Measurements from ENCODE around the gene SQOR.

- TF ChIP-seq POLR2AphosphoS5 (IDR thresholded peaks at IDR 0.05; ENCODE audit: low read depth, low read length) (no peak), REST (IDR thresholded peaks at IDR 0.05; ENCODE audit: insufficient read depth in 1 of 2, low read depth in 2 of 2, low read length in 2 of 2) (no peak)
These were observed 19.9 kb downstream of the SQOR start for GRCh38 chr15:45654749-45655148.

Data from PFSK-1 (cell line).